IMR-90 (cell line): Measurements from ENCODE around the gene PTPRN2. TPM values are rescaled to one million over a fixed set of nuclear protein-coding genes. Genes with fewer than 3 reads are reported as not detected.

Experiments
- ATAC-seq: fragments of 200-7000 bp; cut with Tn5 transposase; 2 replicates; pipeline ENCODE4 v1.9.1; 2020; ENCODE audit warnings: low read depth, mild to moderate bottlenecking, moderate library complexity
- BruUV-seq: library from RNA; stranded (reverse); fragments of 400-500 nt; replicated peaks from 2 replicates; lab custom pipeline; 2021; lab: Mats Ljungman, UMichigan
- CTCF ChIA-PET: fragments of 300-600 bp; formaldehyde crosslinking; extraction: SDS; loops from one replicate; lab custom pipeline; 2021; ENCODE audit warnings: antibody characterized with exemption; lab: Yijun Ruan, JAX
- POLR2A ChIA-PET: fragments of 300-600 bp; sonication (Branson Sonifier 250); formaldehyde crosslinking; loops from one replicate; lab custom pipeline; 2022; ENCODE audit warnings: antibody characterized with exemption; ENCODE audit not compliant: unreplicated experiment; lab: Charles Lee
- DNase-seq: peaks from one replicate; pipeline ENCODE4 v3.0.0; 2013
- H2AFZ ChIP-seq: replicated peaks from 2 replicates; pipeline ENCODE3; 2013; ENCODE audit warnings: low read length, mild to moderate bottlenecking; ENCODE audit not compliant: poor library complexity
- H2AK5ac ChIP-seq: 2 replicates; pipeline ENCODE4 v1.6.1; 2013; ENCODE audit warnings: low read depth, low read length, inconsistent platforms
- H2AK9ac ChIP-seq: replicated peaks from 2 replicates; pipeline ENCODE3; 2013; ENCODE audit warnings: mild to moderate bottlenecking, low read depth, low read length, moderate library complexity; ENCODE audit not compliant: poor library complexity
- H2BK120ac ChIP-seq: 2 replicates; pipeline ENCODE4 v1.6.1; 2013; ENCODE audit warnings: low read depth, low read length, inconsistent platforms
- H2BK15ac ChIP-seq: 3 replicates; pipeline ENCODE4 v1.6.1; 2013; ENCODE audit warnings: low read depth, low read length, inconsistent platforms
- H2BK20ac ChIP-seq: 2 replicates; pipeline ENCODE4 v1.6.1; 2013; ENCODE audit warnings: low read depth, mild to moderate bottlenecking, inconsistent platforms, low read length, moderate library complexity
- H2BK5ac ChIP-seq: 2 replicates; pipeline ENCODE4 v1.6.1; 2013; ENCODE audit warnings: mild to moderate bottlenecking, low read depth, low read length, inconsistent platforms; ENCODE audit not compliant: poor library complexity, severe bottlenecking
- H3K14ac ChIP-seq: replicated peaks from 2 replicates; pipeline ENCODE4 v1.6.1; 2013; ENCODE audit warnings: low read depth, low read length, inconsistent platforms
- H3K18ac ChIP-seq: 2 replicates; pipeline ENCODE4 v1.6.1; 2013; ENCODE audit warnings: low read depth, low read length, control low read depth
- H3K23ac ChIP-seq: 2 replicates; pipeline ENCODE4 v1.6.1; 2013; ENCODE audit warnings: low read depth, low read length, inconsistent platforms
- H3K27ac ChIP-seq: 2 replicates; pipeline ENCODE4 v1.5.1; 2013; ENCODE audit warnings: mild to moderate bottlenecking, control low read depth, low read length; ENCODE audit not compliant: insufficient read depth
- H3K27me3 ChIP-seq: 2 replicates; pipeline ENCODE4 v1.6.1; 2013; ENCODE audit warnings: low read length; ENCODE audit not compliant: control insufficient read depth, insufficient read depth
- H3K36me3 ChIP-seq: 2 replicates; pipeline ENCODE4 v1.6.1; 2013; ENCODE audit warnings: low read length, mixed read lengths; ENCODE audit not compliant: control insufficient read depth, insufficient read depth
- H3K4ac ChIP-seq: 2 replicates; pipeline ENCODE4 v1.6.1; 2013; ENCODE audit warnings: low read depth, low read length, inconsistent platforms
- H3K4me1 ChIP-seq: 2 replicates; pipeline ENCODE4 v1.6.1; 2013; ENCODE audit warnings: low read length, mixed read lengths; ENCODE audit not compliant: control insufficient read depth, insufficient read depth
- H3K4me2 ChIP-seq: 2 replicates; pipeline ENCODE4 v1.6.1; 2013; ENCODE audit warnings: low read depth, mild to moderate bottlenecking, control low read depth, low read length, moderate library complexity
- H3K4me3 ChIP-seq: 2 replicates; pipeline ENCODE4 v1.5.1; 2013; ENCODE audit warnings: low read depth, mild to moderate bottlenecking, control low read depth, low read length, moderate library complexity; ENCODE audit not compliant: insufficient read depth
- H3K56ac ChIP-seq: 2 replicates; pipeline ENCODE4 v1.6.1; 2013; ENCODE audit warnings: low read length, inconsistent platforms; ENCODE audit not compliant: insufficient read depth; ENCODE audit errors: extremely low read depth
- H3K79me1 ChIP-seq, 2 experiments: 2 replicates each; pipeline ENCODE4 v1.6.1; 2013; ENCODE audit warnings: low read length in 2 of 2, inconsistent platforms in 1 of 2, low read depth in 1 of 2
- H3K9ac ChIP-seq: 2 replicates; pipeline ENCODE4 v1.6.1; 2013; ENCODE audit warnings: low read depth, low read length, control low read depth
- H3K9me1 ChIP-seq: 2 replicates; pipeline ENCODE4 v1.6.1; 2013; ENCODE audit warnings: low read length, inconsistent platforms; ENCODE audit not compliant: insufficient read depth
- H3K9me3 ChIP-seq: 2 replicates; pipeline ENCODE4 v1.6.1; 2013; ENCODE audit warnings: low read length; ENCODE audit not compliant: control insufficient read depth, insufficient read depth
- H4K20me1 ChIP-seq: 2 replicates; pipeline ENCODE4 v1.6.1; 2013; ENCODE audit warnings: low read length, inconsistent platforms; ENCODE audit not compliant: insufficient read depth
- H4K5ac ChIP-seq: 2 replicates; pipeline ENCODE4 v1.6.1; 2013; ENCODE audit warnings: mild to moderate bottlenecking, low read depth, low read length, control low read depth
- H4K8ac ChIP-seq, 2 experiments: 2 replicates each; pipeline ENCODE4 v1.6.1; 2013; ENCODE audit warnings: low read depth in 2 of 2, low read length in 2 of 2, control low read depth in 1 of 2, inconsistent platforms in 1 of 2
- H4K91ac ChIP-seq: 2 replicates; pipeline ENCODE4 v1.6.1; 2013; ENCODE audit warnings: low read depth, low read length, inconsistent platforms; ENCODE audit not compliant: insufficient read depth
- CEBPB ChIP-seq: IDR thresholded peaks from 2 replicates; pipeline ENCODE4 v1.6.1; 2012; ENCODE audit warnings: low read depth, low read length, improper control_type of control experiment
- CHD1 ChIP-seq: IDR thresholded peaks from 2 replicates; pipeline ENCODE4 v1.6.1; 2012; ENCODE audit warnings: low read depth, low read length, improper control_type of control experiment
- ELK1 ChIP-seq: fragments of 150-350 bp; IDR thresholded peaks from 2 replicates; pipeline ENCODE4 v1.6.1; 2016; ENCODE audit warnings: low read depth, mild to moderate bottlenecking, low read length, moderate library complexity, borderline replicate concordance
- MAFK ChIP-seq: IDR thresholded peaks from 2 replicates; pipeline ENCODE4 v1.6.1; 2012; ENCODE audit warnings: low read depth, low read length, improper control_type of control experiment
- POLR2A ChIP-seq: IDR thresholded peaks from 2 replicates; pipeline ENCODE4 v1.6.1; 2012; ENCODE audit warnings: mild to moderate bottlenecking, low read depth, low read length
- RAD21 ChIP-seq: IDR thresholded peaks from 2 replicates; pipeline ENCODE4 v1.6.1; 2012; ENCODE audit warnings: low read length, improper control_type of control experiment
- RFX5 ChIP-seq: IDR thresholded peaks from 2 replicates; pipeline ENCODE4 v1.8.0; 2012; ENCODE audit warnings: low read depth, mild to moderate bottlenecking, low read length, moderate library complexity
- SMC3 ChIP-seq: fragments of 150-350 bp; IDR thresholded peaks from 2 replicates; pipeline ENCODE4 v1.6.1; 2016; ENCODE audit warnings: low read depth, mild to moderate bottlenecking, antibody characterized with exemption, low read length, moderate library complexity
- USF2 ChIP-seq: fragments of 150-350 bp; IDR thresholded peaks from 2 replicates; pipeline ENCODE4 v1.6.1; 2017; ENCODE audit warnings: mild to moderate bottlenecking, antibody characterized with exemption, low read length, low read depth
- WGBS, 2 experiments: methylation state at CpG; one replicate each; pipeline versions ENCODE4 v1.1.5 to v1.1.7; 2013; ENCODE audit warnings: missing lambda C conversion rate in 2 of 2; ENCODE audit not compliant: insufficient read length in 1 of 2; ENCODE audit errors: extremely low coverage in 2 of 2; 5-methylcytosine and 5-hydroxymethylcytosine counted together
- dilution Hi-C: fragments of 300-500 bp; cut with HindIII; formaldehyde crosslinking; loops from one replicate; pipeline ENCODE4 v1.14.3; 2018; ENCODE audit warnings: low sequenced_read_pairs; ENCODE audit not compliant: unreplicated experiment
- in situ Hi-C: fragments of 300-500 bp; cut with MboI; formaldehyde crosslinking; loops from 3 replicates; pipeline ENCODE4 v1.14.3; 2019; ENCODE audit warnings: low sequenced_read_pairs, inconsistent platforms, mixed read lengths
- intact Hi-C: fragments of 100-400 bp; cut with micrococcal nuclease; formaldehyde crosslinking; loops from 2 replicates; pipeline ENCODE4 v1.10.0; 2022
- polyA plus RNA-seq, 3 experiments: library from polyadenylated mRNA; depleted of rRNA; stranded (reverse); fragments of >200 nt; gene quantifications; 2 replicates each; pipeline ENCODE4 v1.2.3, GENCODE V29; 2012; ENCODE audit warnings: low replicate concordance in 1 of 3
- total RNA-seq: library from RNA; depleted of rRNA; stranded (reverse); fragments of >200 nt; gene quantifications from 2 replicates; pipeline ENCODE4 v1.2.3, GENCODE V29; 2012
- TF ChIP-seq, protein P1 (sequence below): conservative IDR thresholded peaks from 2 replicates; pipeline ENCODE4 v1.5.1; 2012; ENCODE audit warnings: mild to moderate bottlenecking, low read depth, low read length, improper control_type of control experiment

The PTPRN2 gene
- total and polyA plus RNA-seq, 2 of the 4 experiments (the other 2 are of a cell fraction) = 0.03 TPM; not detected in 1

DNA sequence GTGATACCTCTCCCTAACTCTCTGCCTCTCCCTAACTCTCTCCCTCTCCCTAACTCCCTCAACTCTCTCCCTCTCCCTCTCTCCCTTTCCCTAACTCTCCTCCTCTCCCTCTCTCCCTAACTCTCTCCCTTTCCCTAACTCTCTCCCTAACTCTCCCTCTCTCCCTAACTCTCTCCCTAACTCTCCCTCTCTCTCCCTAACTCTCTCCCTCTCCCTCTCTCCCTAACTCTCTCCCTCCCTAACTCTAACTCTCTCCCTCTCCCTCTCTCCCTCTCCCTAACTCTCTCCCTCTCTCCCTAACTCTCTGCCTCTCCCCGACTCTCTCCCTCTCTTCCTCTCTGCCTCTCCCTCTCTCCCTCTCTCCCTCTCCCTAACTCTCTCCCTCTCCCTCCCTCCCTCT, 2.0 kb upstream of the PTPRN2 start:
- Histone ChIP-seq H3K79me1 (no peaks in the 10 kb centered on the region), H3K23ac (no peak overlapping the region), H3K56ac (no peak overlapping the region), H2AK9ac (no peak overlapping the region), H3K27me3 (peaks cover 34% of the 10 kb centered on the region), H2BK15ac (no peak overlapping the region), H2AFZ (no peak overlapping the region), H3K36me3 (no peaks in the 10 kb centered on the region), H3K4me3 (no peak overlapping the region), H4K8ac (no peak overlapping the region), H3K14ac (no peak overlapping the region), H4K5ac (no peak overlapping the region), H3K9ac (no peak overlapping the region), H3K4me1 (no peaks in the 10 kb centered on the region; the same call in 1 of the 2 replicates), H2BK120ac (no peak overlapping the region), H3K27ac (no peak overlapping the region), H4K91ac (no peak overlapping the region), H2BK20ac (no peak overlapping the region), H3K18ac (no peak overlapping the region), H3K9me1 (no peaks in the 10 kb centered on the region), H2BK5ac (no peak overlapping the region), H3K9me3 (no peaks in the 10 kb centered on the region; the same call in 1 of the 2 replicates), H3K4me2 (no peak overlapping the region), H4K20me1 (no peaks in the 10 kb centered on the region), H2AK5ac (no peak overlapping the region), H3K4ac (no peak overlapping the region)
- no TSS peak for BruUV-seq
- DNase-seq (no peak), ATAC-seq (no peak)
- dilution Hi-C loops = no loop called here
- intact Hi-C loops = no loop called here
- CTCF ChIA-PET = no interaction called here
- in situ Hi-C loops = no loop called here
- 100% methylated on average over 1 of the region's 1 CpG; no CpG with 5 or more reads in 1 of the 2 experiments for WGBS, 2 experiments
- no peak for TF ChIP-seq MAFK
- TF ChIP-seq POLR2A = no peak
- TF ChIP-seq USF2 = no peak
- TF ChIP-seq RFX5 = no peak
- no peak for TF ChIP-seq RAD21
- TF ChIP-seq CHD1 = no peak
- no peak for TF ChIP-seq SMC3
- TF ChIP-seq, protein P1, sequence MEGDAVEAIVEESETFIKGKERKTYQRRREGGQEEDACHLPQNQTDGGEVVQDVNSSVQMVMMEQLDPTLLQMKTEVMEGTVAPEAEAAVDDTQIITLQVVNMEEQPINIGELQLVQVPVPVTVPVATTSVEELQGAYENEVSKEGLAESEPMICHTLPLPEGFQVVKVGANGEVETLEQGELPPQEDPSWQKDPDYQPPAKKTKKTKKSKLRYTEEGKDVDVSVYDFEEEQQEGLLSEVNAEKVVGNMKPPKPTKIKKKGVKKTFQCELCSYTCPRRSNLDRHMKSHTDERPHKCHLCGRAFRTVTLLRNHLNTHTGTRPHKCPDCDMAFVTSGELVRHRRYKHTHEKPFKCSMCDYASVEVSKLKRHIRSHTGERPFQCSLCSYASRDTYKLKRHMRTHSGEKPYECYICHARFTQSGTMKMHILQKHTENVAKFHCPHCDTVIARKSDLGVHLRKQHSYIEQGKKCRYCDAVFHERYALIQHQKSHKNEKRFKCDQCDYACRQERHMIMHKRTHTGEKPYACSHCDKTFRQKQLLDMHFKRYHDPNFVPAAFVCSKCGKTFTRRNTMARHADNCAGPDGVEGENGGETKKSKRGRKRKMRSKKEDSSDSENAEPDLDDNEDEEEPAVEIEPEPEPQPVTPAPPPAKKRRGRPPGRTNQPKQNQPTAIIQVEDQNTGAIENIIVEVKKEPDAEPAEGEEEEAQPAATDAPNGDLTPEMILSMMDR = no peak
- TF ChIP-seq CEBPB = no peak
- TF ChIP-seq ELK1 = no peak
- POLR2A ChIA-PET = no interaction called here
